ENCODE results near the gene RPS6KL1. TPM values are rescaled to one million over a fixed set of nuclear protein-coding genes. Genes with fewer than 3 reads are reported as not detected.

RPS6KL1 gene
- total RNA-seq, 1 donor from 2014 or later = 0.97 TPM

DNA sequence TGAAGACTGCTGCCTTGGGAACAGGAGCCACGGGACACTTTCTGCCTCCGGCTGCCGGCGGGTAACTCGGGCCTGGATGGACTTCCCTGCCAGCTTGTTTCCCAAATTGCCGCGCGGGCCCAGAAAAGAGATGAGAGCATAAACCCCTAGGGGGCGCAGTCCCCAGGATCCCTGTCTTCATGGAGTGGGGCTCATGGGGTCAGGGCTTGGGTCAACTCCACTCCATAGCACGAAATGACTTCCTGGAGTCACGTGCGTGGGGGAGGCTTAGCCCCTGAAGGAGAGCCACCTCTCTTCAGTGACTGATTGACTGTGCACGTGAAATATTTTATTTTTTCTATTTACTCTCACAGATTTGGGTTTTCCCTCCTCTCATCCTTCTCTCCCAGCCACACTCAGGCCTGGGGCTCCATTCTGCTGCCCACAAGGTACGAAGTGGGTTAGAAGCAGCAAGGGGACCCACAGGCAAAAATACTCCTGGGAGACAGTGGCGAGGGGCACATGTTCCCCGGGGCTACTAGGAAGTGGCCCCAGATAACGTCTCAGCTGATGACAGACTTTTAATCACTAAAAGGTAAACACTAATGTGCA lies 22.3 kb upstream of the RPS6KL1 start:
- H3K27ac Mint-ChIP-seq (ENCODE audit: unreplicated experiment) = no peak overlapping the region
- H3K4me3 Mint-ChIP-seq (ENCODE audit: unreplicated experiment) = no peak overlapping the region
- H3K4me1 Mint-ChIP-seq (ENCODE audit: unreplicated experiment) = peaks cover 20% of the 10 kb centered on the region
- TF ChIP-seq, protein P1, sequence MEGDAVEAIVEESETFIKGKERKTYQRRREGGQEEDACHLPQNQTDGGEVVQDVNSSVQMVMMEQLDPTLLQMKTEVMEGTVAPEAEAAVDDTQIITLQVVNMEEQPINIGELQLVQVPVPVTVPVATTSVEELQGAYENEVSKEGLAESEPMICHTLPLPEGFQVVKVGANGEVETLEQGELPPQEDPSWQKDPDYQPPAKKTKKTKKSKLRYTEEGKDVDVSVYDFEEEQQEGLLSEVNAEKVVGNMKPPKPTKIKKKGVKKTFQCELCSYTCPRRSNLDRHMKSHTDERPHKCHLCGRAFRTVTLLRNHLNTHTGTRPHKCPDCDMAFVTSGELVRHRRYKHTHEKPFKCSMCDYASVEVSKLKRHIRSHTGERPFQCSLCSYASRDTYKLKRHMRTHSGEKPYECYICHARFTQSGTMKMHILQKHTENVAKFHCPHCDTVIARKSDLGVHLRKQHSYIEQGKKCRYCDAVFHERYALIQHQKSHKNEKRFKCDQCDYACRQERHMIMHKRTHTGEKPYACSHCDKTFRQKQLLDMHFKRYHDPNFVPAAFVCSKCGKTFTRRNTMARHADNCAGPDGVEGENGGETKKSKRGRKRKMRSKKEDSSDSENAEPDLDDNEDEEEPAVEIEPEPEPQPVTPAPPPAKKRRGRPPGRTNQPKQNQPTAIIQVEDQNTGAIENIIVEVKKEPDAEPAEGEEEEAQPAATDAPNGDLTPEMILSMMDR (IDR thresholded peaks at IDR 0.05) = peak; percentile 57
- peaks cover 2% of the 10 kb centered on the region for H3K27me3 Mint-ChIP-seq (ENCODE audit: unreplicated experiment)
- H3K9me3 Mint-ChIP-seq (ENCODE audit: unreplicated experiment) = no peaks in the 10 kb centered on the region
- no peaks in the 10 kb centered on the region for H3K36me3 Mint-ChIP-seq (ENCODE audit: unreplicated experiment)
- DNase-seq (ENCODE audit: extremely low spot score, unreplicated experiment) = no peak

DNA sequence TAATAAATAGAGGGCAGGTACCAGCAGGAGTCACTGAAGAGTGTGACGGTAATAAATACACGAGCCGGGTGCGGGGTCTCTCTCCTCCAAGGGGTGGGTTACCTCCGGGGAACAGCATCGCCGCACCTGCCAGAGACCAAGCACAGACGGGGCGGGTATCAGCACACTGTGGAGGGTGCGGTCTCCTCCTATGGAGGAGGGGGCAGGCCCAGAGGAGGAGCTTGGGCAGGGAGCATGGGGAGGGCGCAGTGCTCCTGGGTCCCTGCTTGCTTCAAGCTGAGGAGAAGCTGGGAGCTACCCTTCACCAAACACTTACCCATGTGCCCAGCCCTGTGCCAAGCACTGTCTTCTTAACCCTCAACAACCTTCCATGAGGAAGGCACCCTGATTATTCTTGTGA lies 19.5 kb upstream of the RPS6KL1 start:
- no peak overlapping the region for H3K4me3 Mint-ChIP-seq (ENCODE audit: unreplicated experiment)
- peaks cover 31% of the 10 kb centered on the region for H3K4me1 Mint-ChIP-seq (ENCODE audit: unreplicated experiment)
- no peak for DNase-seq (ENCODE audit: extremely low spot score, unreplicated experiment)
- no peaks in the 10 kb centered on the region for H3K9me3 Mint-ChIP-seq (ENCODE audit: unreplicated experiment)
- H3K27me3 Mint-ChIP-seq (ENCODE audit: unreplicated experiment) = peaks cover 2% of the 10 kb centered on the region
- no peaks in the 10 kb centered on the region for H3K36me3 Mint-ChIP-seq (ENCODE audit: unreplicated experiment)
- no peak overlapping the region for H3K27ac Mint-ChIP-seq (ENCODE audit: unreplicated experiment)
- TF ChIP-seq, protein P1 (IDR thresholded peaks at IDR 0.05) = no peak

GRCh38 chr14:74942181-74942580 lies 19.1 kb upstream of the RPS6KL1 start:
- TF ChIP-seq, protein P1 (IDR thresholded peaks at IDR 0.05) = no peak
- Mint-ChIP-seq H3K4me1 (ENCODE audit: unreplicated experiment) (peaks cover 31% of the 10 kb centered on the region), H3K27ac (ENCODE audit: unreplicated experiment) (no peak overlapping the region), H3K4me3 (ENCODE audit: unreplicated experiment) (no peak overlapping the region), H3K27me3 (ENCODE audit: unreplicated experiment) (peaks cover 2% of the 10 kb centered on the region), H3K9me3 (ENCODE audit: unreplicated experiment) (no peaks in the 10 kb centered on the region), H3K36me3 (ENCODE audit: unreplicated experiment) (no peaks in the 10 kb centered on the region)
- no peak for DNase-seq (ENCODE audit: extremely low spot score, unreplicated experiment)

- Mint-ChIP-seq H3K4me3 (ENCODE audit: unreplicated experiment) (no peak overlapping the region), H3K27me3 (ENCODE audit: unreplicated experiment) (peaks cover 2% of the 10 kb centered on the region), H3K4me1 (ENCODE audit: unreplicated experiment) (peaks cover 31% of the 10 kb centered on the region), H3K27ac (ENCODE audit: unreplicated experiment) (no peak overlapping the region), H3K9me3 (ENCODE audit: unreplicated experiment) (no peaks in the 10 kb centered on the region), H3K36me3 (ENCODE audit: unreplicated experiment) (no peaks in the 10 kb centered on the region)
- no peak for DNase-seq (ENCODE audit: extremely low spot score, unreplicated experiment)
- TF ChIP-seq, protein P1 (IDR thresholded peaks at IDR 0.05) = no peak
These were observed 18.6 kb upstream of the RPS6KL1 start for GRCh38 chr14:74941676-74942097.

- no peak overlapping the region for H3K27ac Mint-ChIP-seq (ENCODE audit: unreplicated experiment)
- TF ChIP-seq, protein P1 (IDR thresholded peaks at IDR 0.05) = no peak
- H3K9me3 Mint-ChIP-seq (ENCODE audit: unreplicated experiment) = no peaks in the 10 kb centered on the region
- no peak overlapping the region for H3K4me3 Mint-ChIP-seq (ENCODE audit: unreplicated experiment)
- no peaks in the 10 kb centered on the region for H3K27me3 Mint-ChIP-seq (ENCODE audit: unreplicated experiment)
- DNase-seq (ENCODE audit: extremely low spot score, unreplicated experiment) = no peak
- peaks cover 25% of the 10 kb centered on the region for H3K4me1 Mint-ChIP-seq (ENCODE audit: unreplicated experiment)
- no peaks in the 10 kb centered on the region for H3K36me3 Mint-ChIP-seq (ENCODE audit: unreplicated experiment)
These were observed 18.0 kb upstream of the RPS6KL1 start for GRCh38 chr14:74940956-74941565.
